ENCODE measurements around the gene RNF212B.
"Not testable (repeated sequence)": the region's sequence is repeated elsewhere in the genome, so short reads cannot be mapped to it uniquely, and the experiment has no call there.

RNF212B gene

GRCh38 chr14:23207146-23207540, 30.6 kb upstream of the RNF212B start:
- TF ChIP-seq CTCF (IDR thresholded peaks at IDR 0.05; ENCODE audit: low read length, missing control alignments), result no peak
- no peak for DNase-seq (ENCODE audit: low read depth)
- no peak overlapping the region for H3K4me3 ChIP-seq (replicated peaks; ENCODE audit: low read depth, low read length)

GRCh38 chr14:23208324-23208723, 29.4 kb upstream of the RNF212B start:
- no peak overlapping the region for H3K4me3 ChIP-seq (replicated peaks; ENCODE audit: low read depth, low read length)
- no peak for TF ChIP-seq CTCF (IDR thresholded peaks at IDR 0.05; ENCODE audit: low read length, missing control alignments)
- no peak for DNase-seq (ENCODE audit: low read depth)

GRCh38 chr14:23209651-23210423, 27.9 kb upstream of the RNF212B start:
- TF ChIP-seq CTCF (IDR thresholded peaks at IDR 0.05; ENCODE audit: low read length, missing control alignments), result no peak
- H3K4me3 ChIP-seq (replicated peaks; ENCODE audit: low read depth, low read length), result no peak overlapping the region
- peak; percentile 3 for DNase-seq (ENCODE audit: low read depth)

- no peak for DNase-seq (ENCODE audit: low read depth)
- no peak for TF ChIP-seq CTCF (IDR thresholded peaks at IDR 0.05; ENCODE audit: low read length, missing control alignments)
- no peak overlapping the region for H3K4me3 ChIP-seq (replicated peaks; ENCODE audit: low read depth, low read length)
Measured at GRCh38 chr14:23215421-23215820, 22.3 kb upstream of the RNF212B start.

GRCh38 chr14:23217032-23218020, 20.4 kb upstream of the RNF212B start:
- H3K4me3 ChIP-seq (replicated peaks; ENCODE audit: low read depth, low read length), result no peak overlapping the region
- DNase-seq (ENCODE audit: low read depth), result no peak
- TF ChIP-seq CTCF (IDR thresholded peaks at IDR 0.05; ENCODE audit: low read length, missing control alignments), result no peak

GRCh38 chr14:23219075-23219474, 18.7 kb upstream of the RNF212B start:
- no peak for TF ChIP-seq CTCF (IDR thresholded peaks at IDR 0.05; ENCODE audit: low read length, missing control alignments)
- H3K4me3 ChIP-seq (replicated peaks; ENCODE audit: low read depth, low read length), result no peak overlapping the region
- DNase-seq (ENCODE audit: low read depth), result no peak

GRCh38 chr14:23224958-23225357, 12.8 kb upstream of the RNF212B start:
- H3K4me3 ChIP-seq (replicated peaks; ENCODE audit: low read depth, low read length); DNase-seq (ENCODE audit: low read depth): not testable (repeated sequence)
